Activated naive CD8-positive, alpha-beta T cell treated with anti-CD3 and anti-CD28 coated beads for 36 hours (primary cell): Measurements from ENCODE around the gene RBM5. TPM values are rescaled to one million over a fixed set of nuclear protein-coding genes. Genes with fewer than 3 reads are reported as not detected.

ENCODE experiments used
- total RNA-seq, 2 experiments: library from RNA; stranded (reverse); gene quantifications; one replicate each; pipeline ENCODE4 v1.2.3, GENCODE V29; 2021

Gene RBM5
- total RNA-seq, 2 experiments from 2014 or later, result 99.8 to 102 TPM

Other genes starting within 250 kb of the RBM5 start
- 10 to 100 TPM; 23.0 to 23.6 TPM for gene TRAIP, start 232.4 kb upstream of the RBM5 start, total RNA-seq
- gene CAMKV, start 219.0 kb upstream of the RBM5 start, total RNA-seq, result 1 to 10 TPM; 1.6 to 1.7 TPM
- gene MST1R, start 185.0 kb upstream of the RBM5 start, total RNA-seq, result under 1 TPM; 0.74 to 0.76 TPM
- gene MON1A, start 159.1 kb upstream of the RBM5 start, total RNA-seq, result 10 to 100 TPM; 11.7 to 12.2 TPM
- 10 to 100 TPM; 59.5 to 64.8 TPM for gene RBM6, start 148.8 kb upstream of the RBM5 start, total RNA-seq
- under 1 TPM; 0.10 to 0.28 TPM for gene SEMA3F, start 66.4 kb downstream of the RBM5 start, total RNA-seq
- gene GNAT1, start 102.7 kb downstream of the RBM5 start, total RNA-seq, result under 1 TPM in 1 of 2 experiments, not detected in 1; 0.12 TPM
- gene SLC38A3, start 116.4 kb downstream of the RBM5 start, total RNA-seq, result under 1 TPM in 1 of 2 experiments, not detected in 1; 0.18 TPM
- gene GNAI2, start 147.3 kb downstream of the RBM5 start, total RNA-seq, result 100 to 1,000 TPM; 211 to 217 TPM
- gene SEMA3B, start 180.2 kb downstream of the RBM5 start, total RNA-seq, result 1 to 10 TPM; 1.2 to 1.6 TPM
- not detected for gene LSMEM2, start 190.2 kb downstream of the RBM5 start, total RNA-seq
- 100 to 1,000 TPM; 177 to 182 TPM for gene IFRD2, start 203.5 kb downstream of the RBM5 start, total RNA-seq
- gene HYAL3, start 210.5 kb downstream of the RBM5 start, total RNA-seq, result 1 to 10 TPM; 6.0 to 6.8 TPM
- 10 to 100 TPM; 16.3 to 16.7 TPM for gene NAA80, start 210.5 kb downstream of the RBM5 start, total RNA-seq
- gene HYAL1, start 214.7 kb downstream of the RBM5 start, total RNA-seq, result under 1 TPM in 1 of 2 experiments, not detected in 1; 0.35 TPM
- 1 to 10 TPM; 6.5 to 6.8 TPM for gene HYAL2, start 233.8 kb downstream of the RBM5 start, total RNA-seq
- gene TUSC2, start 239.3 kb downstream of the RBM5 start, total RNA-seq, result 10 to 100 TPM; 26.8 to 29.1 TPM